AG04449 (cell line): Measurements from ENCODE around the gene TTC8.

Experiments
- CTCF ChIA-PET: fragments of 350-600 bp; formaldehyde crosslinking; extraction: SDS; loops from one replicate; lab custom pipeline; 2021; ENCODE audit warnings: antibody characterized with exemption; lab: Yijun Ruan, JAX
- POLR2A ChIA-PET: fragments of 400-600, 350-600 bp; formaldehyde crosslinking; extraction: SDS; loops from one replicate; lab custom pipeline; 2020; ENCODE audit warnings: antibody characterized with exemption, inconsistent platforms; lab: Yijun Ruan, JAX
- DNase-seq: peaks from one replicate; pipeline ENCODE4 v3.0.0-alpha.2; 2010; ENCODE audit warnings: low read depth, low spot score
- H3K4me3 ChIP-seq: 2 replicates; pipeline ENCODE4 v1.5.1; 2011; ENCODE audit warnings: low read depth, mild to moderate bottlenecking, control low read depth, low read length
- CTCF ChIP-seq: IDR thresholded peaks from one replicate; pipeline ENCODE4 v1.5.1; 2011; ENCODE audit warnings: mild to moderate bottlenecking, moderate library complexity, low read length, control low read depth, inconsistent platforms; ENCODE audit not compliant: insufficient read depth; ENCODE audit errors: missing control alignments

TTC8 gene

GRCh38 chr14:88914956-88915355 is 90.5 kb downstream of the TTC8 start:
- H3K4me3 ChIP-seq, result no peak overlapping the region
- CTCF ChIA-PET, result no interaction called here
- POLR2A ChIA-PET, result no interaction called here
- DNase-seq, result no peak
- no peak for TF ChIP-seq CTCF

- ChIA-PET CTCF (interaction anchor here (1.4 kb wide), 1 partner anchor 252 kb away, joined by 4 read pairs; no protein-coding TSS in a partner anchor), POLR2A (no interaction called here)
- TF ChIP-seq CTCF, result no peak
- no peak for DNase-seq
- no peak overlapping the region for H3K4me3 ChIP-seq
Measured at GRCh38 chr14:88919502-88919901, 95.1 kb downstream of the TTC8 start.
